NCI-H2227 (cell line): ENCODE measurements around the gene MALSU1.

Experiments used
- DNase-seq: peaks from one replicate; lab custom pipeline; 2025; ENCODE audit not compliant: unreplicated experiment; lab: John Stamatoyannopoulos, UW

Gene MALSU1

DNA sequence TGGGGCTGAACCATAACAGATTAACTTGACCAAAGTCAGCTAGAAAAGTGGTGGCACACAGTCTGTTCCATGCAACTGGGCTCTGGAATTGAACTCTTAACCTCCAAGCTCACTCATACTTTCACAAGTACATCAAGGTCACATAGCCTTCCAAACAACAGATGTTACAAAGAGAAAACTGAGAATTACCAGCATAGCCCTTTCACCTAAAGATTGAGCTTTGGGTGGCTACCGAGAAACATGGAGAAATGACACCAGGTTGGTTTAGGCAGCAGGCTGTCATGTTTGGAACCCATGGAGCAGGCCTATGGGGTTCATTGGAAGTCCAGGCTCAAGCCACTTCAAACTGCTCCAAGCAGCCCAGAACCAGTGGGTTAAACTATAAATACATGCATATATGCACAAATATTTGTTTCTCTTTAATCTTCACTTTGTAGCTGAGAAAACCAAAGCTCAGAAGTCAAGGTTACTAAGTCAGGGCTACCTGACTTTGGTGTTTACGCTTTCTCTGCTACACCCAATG, 59.1 kb downstream of the MALSU1 start:
- no peak for DNase-seq
